IMR-90 (cell line): ENCODE data around the gene CNTNAP3B. TPM values are rescaled to one million over a fixed set of nuclear protein-coding genes. Genes with fewer than 3 reads are reported as not detected.
"Not testable (repeated sequence)": the region's sequence is repeated elsewhere in the genome, so short reads cannot be mapped to it uniquely, and the experiment has no call there.

Source experiments
- ATAC-seq: fragments of 200-7000 bp; cut with Tn5 transposase; 2 replicates; pipeline ENCODE4 v1.9.1; 2020; ENCODE audit warnings: low read depth, mild to moderate bottlenecking, moderate library complexity
- BruUV-seq: library from RNA; stranded (reverse); fragments of 400-500 nt; replicated peaks from 2 replicates; lab custom pipeline; 2021; lab: Mats Ljungman, UMichigan
- CTCF ChIA-PET: fragments of 300-600 bp; formaldehyde crosslinking; extraction: SDS; loops from one replicate; lab custom pipeline; 2021; ENCODE audit warnings: antibody characterized with exemption; lab: Yijun Ruan, JAX
- POLR2A ChIA-PET: fragments of 300-600 bp; sonication (Branson Sonifier 250); formaldehyde crosslinking; loops from one replicate; lab custom pipeline; 2022; ENCODE audit warnings: antibody characterized with exemption; ENCODE audit not compliant: unreplicated experiment; lab: Charles Lee
- DNase-seq: peaks from one replicate; pipeline ENCODE4 v3.0.0; 2013
- H2AFZ ChIP-seq: replicated peaks from 2 replicates; pipeline ENCODE3; 2013; ENCODE audit warnings: low read length, mild to moderate bottlenecking; ENCODE audit not compliant: poor library complexity
- H2AK5ac ChIP-seq: 2 replicates; pipeline ENCODE4 v1.6.1; 2013; ENCODE audit warnings: low read depth, low read length, inconsistent platforms
- H2AK9ac ChIP-seq: replicated peaks from 2 replicates; pipeline ENCODE3; 2013; ENCODE audit warnings: mild to moderate bottlenecking, low read depth, low read length, moderate library complexity; ENCODE audit not compliant: poor library complexity
- H2BK120ac ChIP-seq: 2 replicates; pipeline ENCODE4 v1.6.1; 2013; ENCODE audit warnings: low read depth, low read length, inconsistent platforms
- H2BK15ac ChIP-seq: 3 replicates; pipeline ENCODE4 v1.6.1; 2013; ENCODE audit warnings: low read depth, low read length, inconsistent platforms
- H2BK20ac ChIP-seq: 2 replicates; pipeline ENCODE4 v1.6.1; 2013; ENCODE audit warnings: low read depth, mild to moderate bottlenecking, inconsistent platforms, low read length, moderate library complexity
- H2BK5ac ChIP-seq: 2 replicates; pipeline ENCODE4 v1.6.1; 2013; ENCODE audit warnings: mild to moderate bottlenecking, low read depth, low read length, inconsistent platforms; ENCODE audit not compliant: poor library complexity, severe bottlenecking
- H3K14ac ChIP-seq: replicated peaks from 2 replicates; pipeline ENCODE4 v1.6.1; 2013; ENCODE audit warnings: low read depth, low read length, inconsistent platforms
- H3K18ac ChIP-seq: 2 replicates; pipeline ENCODE4 v1.6.1; 2013; ENCODE audit warnings: low read depth, low read length, control low read depth
- H3K23ac ChIP-seq: 2 replicates; pipeline ENCODE4 v1.6.1; 2013; ENCODE audit warnings: low read depth, low read length, inconsistent platforms
- H3K27ac ChIP-seq: 2 replicates; pipeline ENCODE4 v1.5.1; 2013; ENCODE audit warnings: mild to moderate bottlenecking, control low read depth, low read length; ENCODE audit not compliant: insufficient read depth
- H3K27me3 ChIP-seq: 2 replicates; pipeline ENCODE4 v1.6.1; 2013; ENCODE audit warnings: low read length; ENCODE audit not compliant: control insufficient read depth, insufficient read depth
- H3K36me3 ChIP-seq: 2 replicates; pipeline ENCODE4 v1.6.1; 2013; ENCODE audit warnings: low read length, mixed read lengths; ENCODE audit not compliant: control insufficient read depth, insufficient read depth
- H3K4ac ChIP-seq: 2 replicates; pipeline ENCODE4 v1.6.1; 2013; ENCODE audit warnings: low read depth, low read length, inconsistent platforms
- H3K4me1 ChIP-seq: 2 replicates; pipeline ENCODE4 v1.6.1; 2013; ENCODE audit warnings: low read length, mixed read lengths; ENCODE audit not compliant: control insufficient read depth, insufficient read depth
- H3K4me2 ChIP-seq: 2 replicates; pipeline ENCODE4 v1.6.1; 2013; ENCODE audit warnings: low read depth, mild to moderate bottlenecking, control low read depth, low read length, moderate library complexity
- H3K4me3 ChIP-seq: 2 replicates; pipeline ENCODE4 v1.5.1; 2013; ENCODE audit warnings: low read depth, mild to moderate bottlenecking, control low read depth, low read length, moderate library complexity; ENCODE audit not compliant: insufficient read depth
- H3K56ac ChIP-seq: 2 replicates; pipeline ENCODE4 v1.6.1; 2013; ENCODE audit warnings: low read length, inconsistent platforms; ENCODE audit not compliant: insufficient read depth; ENCODE audit errors: extremely low read depth
- H3K79me1 ChIP-seq, 2 experiments: 2 replicates each; pipeline ENCODE4 v1.6.1; 2013; ENCODE audit warnings: low read length in 2 of 2, inconsistent platforms in 1 of 2, low read depth in 1 of 2
- H3K9ac ChIP-seq: 2 replicates; pipeline ENCODE4 v1.6.1; 2013; ENCODE audit warnings: low read depth, low read length, control low read depth
- H3K9me1 ChIP-seq: 2 replicates; pipeline ENCODE4 v1.6.1; 2013; ENCODE audit warnings: low read length, inconsistent platforms; ENCODE audit not compliant: insufficient read depth
- H3K9me3 ChIP-seq: 2 replicates; pipeline ENCODE4 v1.6.1; 2013; ENCODE audit warnings: low read length; ENCODE audit not compliant: control insufficient read depth, insufficient read depth
- H4K20me1 ChIP-seq: 2 replicates; pipeline ENCODE4 v1.6.1; 2013; ENCODE audit warnings: low read length, inconsistent platforms; ENCODE audit not compliant: insufficient read depth
- H4K5ac ChIP-seq: 2 replicates; pipeline ENCODE4 v1.6.1; 2013; ENCODE audit warnings: mild to moderate bottlenecking, low read depth, low read length, control low read depth
- H4K8ac ChIP-seq, 2 experiments: 2 replicates each; pipeline ENCODE4 v1.6.1; 2013; ENCODE audit warnings: low read depth in 2 of 2, low read length in 2 of 2, control low read depth in 1 of 2, inconsistent platforms in 1 of 2
- H4K91ac ChIP-seq: 2 replicates; pipeline ENCODE4 v1.6.1; 2013; ENCODE audit warnings: low read depth, low read length, inconsistent platforms; ENCODE audit not compliant: insufficient read depth
- WGBS, 2 experiments: methylation state at CpG; one replicate each; pipeline versions ENCODE4 v1.1.5 to v1.1.7; 2013; ENCODE audit warnings: missing lambda C conversion rate in 2 of 2; ENCODE audit not compliant: insufficient read length in 1 of 2; ENCODE audit errors: extremely low coverage in 2 of 2; 5-methylcytosine and 5-hydroxymethylcytosine counted together
- dilution Hi-C: fragments of 300-500 bp; cut with HindIII; formaldehyde crosslinking; loops from one replicate; pipeline ENCODE4 v1.14.3; 2018; ENCODE audit warnings: low sequenced_read_pairs; ENCODE audit not compliant: unreplicated experiment
- in situ Hi-C: fragments of 300-500 bp; cut with MboI; formaldehyde crosslinking; loops from 3 replicates; pipeline ENCODE4 v1.14.3; 2019; ENCODE audit warnings: low sequenced_read_pairs, inconsistent platforms, mixed read lengths
- intact Hi-C: fragments of 100-400 bp; cut with micrococcal nuclease; formaldehyde crosslinking; loops from 2 replicates; pipeline ENCODE4 v1.10.0; 2022
- polyA plus RNA-seq, 3 experiments: library from polyadenylated mRNA; depleted of rRNA; stranded (reverse); fragments of >200 nt; gene quantifications; 2 replicates each; pipeline ENCODE4 v1.2.3, GENCODE V29; 2012; ENCODE audit warnings: low replicate concordance in 1 of 3
- total RNA-seq: library from RNA; depleted of rRNA; stranded (reverse); fragments of >200 nt; gene quantifications from 2 replicates; pipeline ENCODE4 v1.2.3, GENCODE V29; 2012

CNTNAP3B gene
- total and polyA plus RNA-seq, 2 of the 4 experiments (the other 2 are of a cell fraction): 1.4 to 2.1 TPM

DNA sequence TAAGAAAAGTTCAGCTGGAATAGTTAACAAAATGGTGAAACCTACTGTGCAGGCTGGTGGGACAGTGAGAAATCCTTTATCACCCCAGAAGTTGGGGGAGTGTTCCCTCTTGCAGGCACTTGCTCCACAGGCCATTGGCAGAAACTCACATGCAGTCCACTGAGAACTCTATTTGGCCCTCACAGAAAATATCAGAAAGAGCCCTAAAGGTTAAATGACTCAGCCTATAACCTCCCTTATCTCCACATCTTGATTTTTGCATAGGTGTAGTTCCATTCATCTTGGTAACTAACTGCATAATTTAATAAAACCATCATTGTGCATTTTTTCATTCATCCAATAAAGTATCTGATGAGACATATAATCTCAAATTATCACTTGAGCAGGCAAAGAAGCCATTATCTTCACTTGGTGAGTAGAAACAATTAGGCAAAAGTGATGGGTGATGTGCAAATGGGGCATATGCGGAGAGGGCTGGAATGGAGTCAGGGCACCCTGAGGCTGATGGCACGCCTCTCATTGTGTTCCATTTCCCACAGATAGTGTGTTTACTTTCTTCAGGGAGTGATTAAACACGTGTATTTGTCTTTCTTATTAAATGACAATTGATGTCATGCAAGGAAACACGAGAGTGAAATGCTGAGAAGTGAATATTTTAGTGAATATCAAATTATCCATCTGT is 45.2 kb downstream of the CNTNAP3B start:
- DNase-seq, H3K9ac ChIP-seq, H4K91ac ChIP-seq, H2AK5ac ChIP-seq, dilution Hi-C loops, in situ Hi-C loops, H3K79me1 ChIP-seq, H4K20me1 ChIP-seq, POLR2A ChIA-PET, H3K27ac ChIP-seq, H3K36me3 ChIP-seq, H2AK9ac ChIP-seq, H3K9me1 ChIP-seq, CTCF ChIA-PET, H4K8ac ChIP-seq, H2BK20ac ChIP-seq, H3K4me3 ChIP-seq, intact Hi-C loops, H2AFZ ChIP-seq, BruUV-seq, H2BK15ac ChIP-seq, H3K4ac ChIP-seq, H3K56ac ChIP-seq, H4K5ac ChIP-seq, H3K27me3 ChIP-seq, H3K14ac ChIP-seq, H3K4me1 ChIP-seq, ATAC-seq, H2BK120ac ChIP-seq, H3K9me3 ChIP-seq, H3K23ac ChIP-seq, H3K18ac ChIP-seq, H2BK5ac ChIP-seq, H3K4me2 ChIP-seq: not testable (repeated sequence)
- WGBS, 2 experiments: no CpG with 5 or more reads among the region's 4 CpGs

DNA sequence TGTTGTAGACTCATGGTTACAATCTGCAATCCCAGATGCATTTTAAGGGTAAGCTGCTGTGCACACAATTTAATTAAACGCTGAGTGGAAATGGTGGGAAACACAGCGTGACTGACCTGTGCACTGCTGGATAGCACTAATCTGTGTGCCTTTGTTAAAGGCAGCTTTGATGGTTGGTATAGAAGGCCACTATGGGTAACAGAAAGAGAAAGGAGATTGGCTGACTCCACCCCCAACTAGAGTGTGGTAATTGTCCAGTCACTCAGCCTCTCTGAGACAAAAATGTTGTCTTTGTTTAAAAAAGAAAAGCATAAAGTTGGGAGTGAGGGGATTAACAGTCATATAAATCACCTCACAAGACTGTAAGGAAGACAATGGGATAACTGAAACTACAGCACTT is 48.9 kb downstream of the CNTNAP3B start:
- 100% methylated on average over 1 of the region's 2 CpGs; no CpG with 5 or more reads in 1 of the 2 experiments for WGBS, 2 experiments
- H2AK9ac ChIP-seq, H4K20me1 ChIP-seq, H2BK20ac ChIP-seq, H3K56ac ChIP-seq, H4K91ac ChIP-seq, H3K27me3 ChIP-seq, H3K4me3 ChIP-seq, H3K79me1 ChIP-seq, BruUV-seq, H3K9ac ChIP-seq, H4K8ac ChIP-seq, H3K18ac ChIP-seq, H3K27ac ChIP-seq, H2BK5ac ChIP-seq, DNase-seq, H3K23ac ChIP-seq, H2AK5ac ChIP-seq, intact Hi-C loops, H3K4me2 ChIP-seq, H3K4ac ChIP-seq, H4K5ac ChIP-seq, ATAC-seq, H3K9me3 ChIP-seq, H3K14ac ChIP-seq, CTCF ChIA-PET, H2BK120ac ChIP-seq, H3K9me1 ChIP-seq, H2AFZ ChIP-seq, H3K36me3 ChIP-seq, in situ Hi-C loops, POLR2A ChIA-PET, H3K4me1 ChIP-seq, H2BK15ac ChIP-seq, dilution Hi-C loops: not testable (repeated sequence)
